Liver (tissue), 9 donors: ENCODE measurements around the gene DGKH. TPM values are rescaled to one million over a fixed set of nuclear protein-coding genes. Genes with fewer than 3 reads are reported as not detected.

Source experiments
- DNase-seq: peaks from one replicate; pipeline ENCODE4 v3.0.0-alpha.2; 2017; ENCODE audit warnings: low spot score
- H3K27ac ChIP-seq, 2 donors: one replicate each; pipeline ENCODE4 v1.7.0; 2013; ENCODE audit warnings: inconsistent platforms in 2 of 2, low read length in 2 of 2, control low read depth in 1 of 2, low read depth in 1 of 2, mild to moderate bottlenecking in 1 of 2
- H3K27me3 ChIP-seq, 4 donors: one replicate each; pipeline versions ENCODE4 v1.6.1 to v1.7.0; 2013; ENCODE audit warnings: low read length in 3 of 4, inconsistent platforms in 1 of 4, mild to moderate bottlenecking in 1 of 4, moderate library complexity in 1 of 4; ENCODE audit not compliant: control insufficient read depth in 4 of 4, insufficient read depth in 4 of 4
- H3K36me3 ChIP-seq, 4 donors: one replicate each; pipeline versions ENCODE4 v1.6.1 to v1.7.0; 2013; ENCODE audit warnings: low read length in 3 of 4, mild to moderate bottlenecking in 3 of 4, low read depth in 1 of 4, moderate library complexity in 1 of 4; ENCODE audit not compliant: control insufficient read depth in 4 of 4, insufficient read depth in 3 of 4
- H3K4me1 ChIP-seq, 4 donors: one replicate each; pipeline versions ENCODE4 v1.6.1 to v1.7.0; 2013; ENCODE audit warnings: low read length in 3 of 4, mild to moderate bottlenecking in 3 of 4, moderate library complexity in 1 of 4; ENCODE audit not compliant: control insufficient read depth in 4 of 4, insufficient read depth in 4 of 4
- H3K4me3 ChIP-seq, 3 donors: one replicate each; pipeline versions ENCODE4 v1.6.1 to v1.7.0; 2013; ENCODE audit warnings: low read length in 3 of 3, control low read depth in 1 of 3, low read depth in 1 of 3, mild to moderate bottlenecking in 1 of 3
- H3K9ac ChIP-seq, 2 donors: one replicate each; pipeline ENCODE4 v1.7.0; 2013; ENCODE audit warnings: low read length in 2 of 2, mild to moderate bottlenecking in 2 of 2, moderate library complexity in 2 of 2, control low read depth in 1 of 2, low read depth in 1 of 2
- H3K9me3 ChIP-seq, 4 donors: one replicate each; pipeline versions ENCODE4 v1.6.1 to v1.7.0; 2013; ENCODE audit warnings: low read length in 3 of 4; ENCODE audit not compliant: control insufficient read depth in 4 of 4
- ATF3 ChIP-seq: IDR thresholded peaks from 2 replicates; pipeline ENCODE4 v1.6.1; 2016; ENCODE audit warnings: antibody characterized with exemption
- CTCF ChIP-seq: fragments of 150-350 bp; IDR thresholded peaks from 2 replicates; pipeline ENCODE4 v1.5.1; 2017; ENCODE audit warnings: improper control_type of control experiment, low read depth, low read length; ENCODE audit not compliant: missing input control
- EGR1 ChIP-seq, 2 donors: IDR thresholded peaks; 2 replicates each; pipeline ENCODE4 v1.6.1; 2016 to 2018; ENCODE audit warnings: antibody characterized with exemption in 2 of 2, low read depth in 2 of 2
- FOXA1 ChIP-seq: IDR thresholded peaks from 2 replicates; pipeline ENCODE4 v1.6.1; 2016; ENCODE audit warnings: antibody characterized with exemption
- FOXA2 ChIP-seq: IDR thresholded peaks from 2 replicates; pipeline ENCODE4 v1.6.1; 2016; ENCODE audit warnings: antibody characterized with exemption
- GABPA ChIP-seq, 2 donors: IDR thresholded peaks in 1 of 2; conservative IDR thresholded peaks in 1 of 2; 2 replicates each; pipeline ENCODE4 v1.6.1; 2016; ENCODE audit warnings: antibody characterized with exemption in 2 of 2, mild to moderate bottlenecking in 1 of 2, moderate library complexity in 1 of 2
- HNF4A ChIP-seq, 2 donors: conservative IDR thresholded peaks; 2 replicates each; pipeline ENCODE4 v1.6.1; 2016; ENCODE audit warnings: antibody characterized with exemption in 2 of 2, mild to moderate bottlenecking in 2 of 2
- HNF4G ChIP-seq: IDR thresholded peaks from 2 replicates; pipeline ENCODE4 v1.6.1; 2016; ENCODE audit warnings: antibody characterized with exemption
- JUND ChIP-seq, 2 donors: IDR thresholded peaks; 2 replicates each; pipeline ENCODE4 v1.6.1; 2016; ENCODE audit warnings: antibody characterized with exemption in 2 of 2
- MAX ChIP-seq: IDR thresholded peaks from 2 replicates; pipeline ENCODE4 v1.6.1; 2016; ENCODE audit warnings: antibody characterized with exemption
- NR2F2 ChIP-seq: IDR thresholded peaks from 2 replicates; pipeline ENCODE4 v1.6.1; 2016; ENCODE audit warnings: antibody characterized with exemption
- RAD21 ChIP-seq, 2 donors: IDR thresholded peaks; 2 replicates each; pipeline ENCODE4 v1.6.1; 2016; ENCODE audit warnings: antibody characterized with exemption in 2 of 2, mild to moderate bottlenecking in 2 of 2
- REST ChIP-seq: IDR thresholded peaks from 2 replicates; pipeline ENCODE4 v1.6.1; 2016; ENCODE audit warnings: antibody characterized with exemption, mild to moderate bottlenecking
- RXRA ChIP-seq, 2 donors: IDR thresholded peaks; 2 replicates each; pipeline ENCODE4 v1.6.1; 2017 to 2018; ENCODE audit warnings: antibody characterized with exemption in 2 of 2, mild to moderate bottlenecking in 1 of 2
- SP1 ChIP-seq: IDR thresholded peaks from 2 replicates; pipeline ENCODE4 v1.6.1; 2018; ENCODE audit warnings: antibody characterized with exemption, mild to moderate bottlenecking
- TAF1 ChIP-seq: conservative IDR thresholded peaks from 2 replicates; pipeline ENCODE4 v1.6.1; 2016; ENCODE audit warnings: antibody characterized with exemption, mild to moderate bottlenecking
- YY1 ChIP-seq: IDR thresholded peaks from 2 replicates; pipeline ENCODE4 v1.6.1; 2016; ENCODE audit warnings: antibody characterized with exemption, mild to moderate bottlenecking
- ZBTB33 ChIP-seq: IDR thresholded peaks from 2 replicates; pipeline ENCODE4 v1.6.1; 2016; ENCODE audit warnings: antibody characterized with exemption
- WGBS: extraction: QIAGEN DNeasy Blood & Tissue Kit; methylation state at CpG from one replicate; pipeline ENCODE4 v1.1.7; 2013; 5-methylcytosine and 5-hydroxymethylcytosine counted together
- polyA plus RNA-seq, 2 donors: library from polyadenylated mRNA; stranded (reverse) in 1 of 2; unstranded in 1 of 2; fragments of 200-250 nt in 1 of 2; fragments of >200 nt in 1 of 2; fragmentation: Nextera tagmentation in 1 of 2; extraction: Ambion mirVana in 1 of 2; gene quantifications; one replicate each; pipeline versions ENCODE4 v1.2.1 to v1.2.3, GENCODE V29; 2013 to 2015
- total RNA-seq, 2 donors: library from RNA; depleted of rRNA; stranded (reverse); fragments of >200 nt; gene quantifications; one replicate each; pipeline ENCODE4 v1.2.3, GENCODE V29; 2014
- donor health status: healthy.
- donor health status: healthy.
- donor health status: healthy.
- donor health status: healthy.
- donor health status: healthy.

DGKH gene
- total and polyA plus RNA-seq, 4 donors = 0.25 to 3.7 (median 0.97) TPM

- DNase-seq = no peak
- H3K9me3 ChIP-seq = no peaks in the 10 kb centered on the region
- no peak overlapping the region for H3K4me3 ChIP-seq
- no peak overlapping the region for H3K9ac ChIP-seq
- no peaks in the 10 kb centered on the region for H3K4me1 ChIP-seq
- 91% methylated on average over 5 of the region's 5 CpGs for WGBS
- no peak for TF ChIP-seq HNF4A (conservative IDR thresholded peaks at IDR 0.05)
- TF ChIP-seq GABPA (IDR thresholded peaks at IDR 0.05 in 1 of 2, conservative IDR thresholded peaks at IDR 0.05 in 1 of 2) = no peak
- no peak for TF ChIP-seq ATF3
- TF ChIP-seq EGR1 (IDR thresholded peaks at IDR 0.05; ENCODE audit: low read depth in 2 of 2) = no peak
- TF ChIP-seq REST = no peak
- no peak for TF ChIP-seq RAD21 (IDR thresholded peaks at IDR 0.05)
- TF ChIP-seq JUND (IDR thresholded peaks at IDR 0.05) = no peak
- no peaks in the 10 kb centered on the region for H3K27me3 ChIP-seq
- no peaks in the 10 kb centered on the region for H3K36me3 ChIP-seq
- H3K27ac ChIP-seq = no peak overlapping the region
Observed at GRCh38 chr13:42170029-42170428, 121.6 kb downstream of the DGKH start.

- Histone ChIP-seq H3K27me3 (no peaks in the 10 kb centered on the region), H3K36me3 (no peaks in the 10 kb centered on the region), H3K9me3 (no peaks in the 10 kb centered on the region), H3K4me1 (no peaks in the 10 kb centered on the region), H3K4me3 (no peak overlapping the region), H3K27ac (no peak overlapping the region), H3K9ac (no peak overlapping the region)
- 98% methylated on average over 4 of the region's 4 CpGs for WGBS
- TF ChIP-seq REST (no peak), ZBTB33 (no peak), YY1 (no peak), NR2F2 (no peak), SP1 (no peak), RXRA (IDR thresholded peaks at IDR 0.05) (no peak), RAD21 (IDR thresholded peaks at IDR 0.05) (no peak), FOXA2 (no peak), HNF4A (conservative IDR thresholded peaks at IDR 0.05) (no peak), MAX (no peak), HNF4G (no peak), FOXA1 (no peak), GABPA (IDR thresholded peaks at IDR 0.05 in 1 of 2, conservative IDR thresholded peaks at IDR 0.05 in 1 of 2) (no peak), ATF3 (no peak), JUND (IDR thresholded peaks at IDR 0.05) (no peak), CTCF (no peak), EGR1 (IDR thresholded peaks at IDR 0.05; ENCODE audit: low read depth in 2 of 2) (no peak), TAF1 (no peak)
- no peak for DNase-seq
Observed at GRCh38 chr13:42173789-42174343, 125.4 kb downstream of the DGKH start.
